Coronary artery (tissue), 2 donors: ENCODE results near the gene PHACTR1.
"Not testable (repeated sequence)": the region's sequence is repeated elsewhere in the genome, so short reads cannot be mapped to it uniquely, and the experiment has no call there.

Source experiments
- DNase-seq: peaks from one replicate; pipeline ENCODE4 v3.0.0-alpha.2; 2017; ENCODE audit warnings: low spot score
- H3K27ac ChIP-seq, 2 donors: fragments of 200-600 bp; sonication (generic); one replicate each; pipeline ENCODE4 v1.5.1; 2016 to 2019
- H3K4me3 ChIP-seq: fragments of 200-600 bp; sonication (generic); 2 replicates; pipeline ENCODE4 v1.5.1; 2016; ENCODE audit warnings: mild to moderate bottlenecking, moderate library complexity
- CTCF ChIP-seq: fragments of 200-600 bp; sonication (generic); IDR thresholded peaks from one replicate; pipeline ENCODE4 v1.5.1; 2019; ENCODE audit warnings: antibody characterized with exemption

Gene PHACTR1

GRCh38 chr6:13117570-13117969 is 401.0 kb downstream of the PHACTR1 start:
- Histone ChIP-seq H3K4me3 (no peak overlapping the region), H3K27ac (no peak overlapping the region)
- DNase-seq: no peak
- no peak for TF ChIP-seq CTCF

GRCh38 chr6:13119549-13119948 is 403.0 kb downstream of the PHACTR1 start:
- Histone ChIP-seq H3K4me3 (no peak overlapping the region), H3K27ac (no peak overlapping the region)
- DNase-seq: no peak
- TF ChIP-seq CTCF: no peak

- TF ChIP-seq CTCF: no peak
- no peak overlapping the region for H3K4me3 ChIP-seq
- no peak overlapping the region for H3K27ac ChIP-seq
- DNase-seq: no peak
Observed at GRCh38 chr6:13120483-13121482, 404.2 kb downstream of the PHACTR1 start.

GRCh38 chr6:13124131-13124530 is 407.6 kb downstream of the PHACTR1 start:
- DNase-seq: no peak
- H3K27ac ChIP-seq: no peak overlapping the region
- H3K4me3 ChIP-seq: no peak overlapping the region
- no peak for TF ChIP-seq CTCF

- TF ChIP-seq CTCF: no peak
- H3K27ac ChIP-seq: no peak overlapping the region
- H3K4me3 ChIP-seq: no peak overlapping the region
- no peak for DNase-seq
Observed at GRCh38 chr6:13125841-13126240, 409.3 kb downstream of the PHACTR1 start.

GRCh38 chr6:13131935-13132661 is 415.5 kb downstream of the PHACTR1 start:
- no peak for DNase-seq
- Histone ChIP-seq H3K4me3 (no peak overlapping the region), H3K27ac (no peak overlapping the region)
- no peak for TF ChIP-seq CTCF

GRCh38 chr6:13133894-13134293 is 417.3 kb downstream of the PHACTR1 start:
- not testable (repeated sequence) for DNase-seq, H3K4me3 ChIP-seq, H3K27ac ChIP-seq
